IPS DF 4.7 (cell line): ENCODE data around the gene ABCD3.
"Not testable (repeated sequence)": the region's sequence is repeated elsewhere in the genome, so short reads cannot be mapped to it uniquely, and the experiment has no call there.

ENCODE experiments used
- DNase-seq: peaks from one replicate; pipeline ENCODE4 v3.0.0-alpha.2; 2013; ENCODE audit warnings: low spot score; ENCODE audit errors: extremely low read depth

Gene ABCD3

DNA sequence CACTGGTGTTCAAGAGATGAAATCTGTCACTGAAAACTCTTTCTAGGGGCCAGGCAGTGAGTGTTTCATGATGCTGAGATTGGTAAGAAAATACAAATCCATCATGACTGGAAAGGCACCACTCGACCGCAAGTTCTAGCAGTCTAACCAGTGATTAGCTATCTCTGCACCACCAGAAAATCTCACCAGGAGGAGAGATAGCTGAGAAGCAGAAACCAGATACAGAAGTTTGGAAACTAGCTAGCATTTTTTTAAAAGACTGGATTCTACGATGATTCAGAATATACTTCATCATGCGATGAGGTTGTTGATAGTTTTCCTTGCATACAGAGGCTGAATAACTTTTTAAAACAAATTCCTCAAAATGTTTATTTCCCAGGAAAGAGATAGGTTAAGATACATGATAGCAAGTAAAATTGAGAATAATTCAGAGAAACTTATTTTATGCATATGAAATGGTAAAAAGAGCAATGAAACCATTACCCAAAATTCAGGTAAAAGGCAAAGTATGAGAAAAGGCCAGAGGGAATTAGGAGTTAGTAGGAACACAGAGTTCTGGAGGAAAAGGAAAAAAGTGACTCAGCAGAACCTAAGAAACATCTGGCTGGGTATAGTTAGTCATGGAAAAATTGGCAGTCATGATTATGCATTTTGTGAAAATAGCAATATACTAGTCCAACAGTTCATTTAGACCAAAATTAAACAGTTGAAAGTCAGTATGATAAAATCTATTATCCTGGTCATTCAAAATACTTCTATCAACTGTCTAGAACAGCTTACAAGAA, 126.7 kb downstream of the ABCD3 start:
- no peak for DNase-seq

DNA sequence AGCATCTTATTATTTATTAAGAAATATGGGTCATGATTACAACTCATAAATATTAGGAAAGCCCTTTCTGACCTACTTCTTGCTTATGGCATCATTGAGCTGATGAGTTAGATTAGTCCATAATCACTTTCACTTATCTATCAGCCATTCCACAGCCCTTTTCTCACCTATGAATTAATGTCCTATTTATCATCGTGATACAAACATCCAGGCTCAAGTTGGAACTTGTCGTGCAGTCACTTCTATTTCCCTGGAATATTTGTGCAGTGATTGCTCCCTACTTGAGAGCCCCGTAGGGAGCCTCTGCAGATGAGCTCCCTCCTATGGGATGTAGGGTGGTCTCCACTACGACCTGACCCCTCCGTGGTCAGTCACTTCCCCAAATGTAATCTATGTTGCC, 131.5 kb downstream of the ABCD3 start:
- DNase-seq = no peak

DNA sequence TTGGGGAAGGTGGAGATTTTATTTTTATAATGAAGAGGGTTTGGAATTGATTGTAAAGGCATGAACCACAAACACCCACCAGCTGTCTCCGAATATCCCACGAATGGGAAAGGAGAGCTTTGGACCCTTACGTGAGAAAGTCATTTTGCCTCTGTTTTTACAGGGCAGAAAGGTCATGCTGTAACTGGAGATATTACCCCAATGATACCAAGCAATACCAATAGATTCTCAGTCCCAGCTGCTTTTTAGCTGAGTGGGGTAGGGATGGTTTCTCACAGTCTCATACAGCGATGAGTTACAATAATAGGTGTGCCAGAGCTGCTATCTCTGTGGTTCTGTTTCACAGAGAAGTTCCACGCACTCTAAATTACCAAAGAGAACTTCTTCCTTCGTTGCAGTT, 132.2 kb downstream of the ABCD3 start:
- DNase-seq = no peak

DNA sequence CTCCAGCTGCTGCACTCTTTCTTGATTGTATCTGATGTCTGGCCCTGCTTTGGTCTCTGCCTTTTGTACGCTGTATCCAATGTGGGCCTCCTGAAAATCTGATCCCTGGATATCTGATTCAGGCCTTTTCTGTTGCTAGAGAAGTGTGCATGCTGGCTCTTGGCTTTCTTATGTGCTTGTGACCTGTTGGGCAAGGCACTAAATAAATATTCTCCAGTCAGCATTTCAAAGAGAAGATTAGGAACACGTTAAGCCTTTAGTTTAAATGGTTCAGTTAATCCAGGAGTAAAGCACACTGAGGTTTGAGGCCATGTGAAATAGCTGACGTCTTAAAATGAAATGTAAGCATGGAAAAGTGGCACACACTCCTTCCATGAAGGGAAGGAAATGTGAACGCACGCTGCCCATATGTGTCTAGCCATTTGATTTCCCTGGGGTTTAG, 132.6 kb downstream of the ABCD3 start:
- DNase-seq = no peak

DNA sequence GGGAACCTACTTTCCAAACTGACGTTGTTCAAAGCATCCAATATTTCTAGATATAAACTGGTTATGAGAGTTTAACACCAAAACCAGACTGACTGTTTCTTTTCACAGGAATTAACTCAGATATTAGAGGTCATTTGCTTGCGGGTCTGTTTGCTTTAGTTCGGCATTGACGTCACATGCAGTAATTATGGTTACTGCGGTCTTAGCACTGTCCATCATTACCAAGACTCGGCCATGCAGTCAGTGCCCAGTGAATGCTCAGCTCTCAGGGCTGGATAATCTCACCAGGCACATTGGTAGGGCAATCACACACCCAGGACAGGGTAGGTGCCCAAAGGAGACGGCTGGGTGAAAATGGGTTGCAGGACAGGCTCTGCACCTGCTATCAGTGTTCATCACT, 133.3 kb downstream of the ABCD3 start:
- DNase-seq = no peak

DNA sequence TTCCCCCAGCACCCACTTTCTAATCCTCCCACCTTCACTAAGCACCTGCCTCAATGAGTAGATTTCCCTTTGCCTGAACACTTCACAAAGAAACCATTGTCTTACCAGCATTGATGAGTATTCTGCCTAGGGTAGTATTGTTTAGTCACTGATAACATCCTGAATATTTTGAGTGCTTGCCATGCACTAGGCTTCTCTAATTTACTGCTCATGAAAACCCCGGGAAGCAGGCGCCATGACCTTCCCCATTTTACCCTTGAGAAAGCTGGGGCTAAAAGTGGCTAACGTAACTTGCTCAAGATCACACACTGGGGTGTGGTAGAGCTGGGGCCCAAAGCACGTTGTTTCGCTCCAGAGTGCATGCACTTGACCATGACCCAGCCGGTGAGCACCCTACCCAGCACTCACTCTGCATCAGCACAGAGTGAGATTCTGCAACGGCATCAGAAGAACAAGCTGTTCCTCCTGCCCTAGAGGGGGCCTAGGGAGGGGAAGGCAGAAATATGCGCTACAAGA, 133.9 kb downstream of the ABCD3 start:
- DNase-seq = no peak

DNA sequence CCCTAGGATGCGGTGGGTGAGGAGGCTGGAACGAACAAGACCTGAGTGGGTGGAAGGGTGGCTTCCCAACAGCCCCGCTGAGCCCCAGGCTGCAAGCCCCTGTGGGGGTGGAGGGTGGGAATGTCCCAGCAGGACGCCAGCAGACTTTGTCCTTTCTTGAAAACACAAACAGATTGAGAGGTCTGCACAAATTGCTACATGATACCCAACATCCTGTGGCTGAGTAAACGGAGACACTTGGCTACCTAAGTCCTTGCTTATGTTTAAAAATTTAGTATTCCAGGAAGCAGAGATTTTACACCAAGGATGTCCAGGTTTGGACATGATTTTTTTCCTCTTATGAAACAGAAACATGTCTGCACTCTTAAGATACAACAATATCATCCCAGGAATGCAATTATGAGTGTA, 135.1 kb downstream of the ABCD3 start:
- no peak for DNase-seq

DNA sequence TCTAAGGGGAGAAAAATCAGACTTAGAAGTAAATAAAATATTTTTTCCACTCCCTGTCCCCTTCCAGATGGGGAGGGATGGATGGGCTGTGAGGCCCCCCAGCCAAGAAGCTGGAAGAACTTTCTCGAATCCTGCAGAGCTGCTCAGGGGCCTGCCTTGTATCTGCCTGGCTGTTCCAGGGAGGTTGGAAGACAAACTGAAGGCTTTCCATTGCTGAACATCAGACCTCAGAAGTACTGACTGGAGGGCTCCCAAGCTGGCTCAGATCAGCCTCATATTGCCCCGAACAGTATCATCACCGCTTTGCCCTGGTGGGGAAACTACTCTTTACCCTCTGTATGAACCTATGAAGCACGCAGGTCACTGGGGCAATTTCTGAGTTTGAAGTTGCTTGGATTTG, 135.7 kb downstream of the ABCD3 start:
- no peak for DNase-seq

DNA sequence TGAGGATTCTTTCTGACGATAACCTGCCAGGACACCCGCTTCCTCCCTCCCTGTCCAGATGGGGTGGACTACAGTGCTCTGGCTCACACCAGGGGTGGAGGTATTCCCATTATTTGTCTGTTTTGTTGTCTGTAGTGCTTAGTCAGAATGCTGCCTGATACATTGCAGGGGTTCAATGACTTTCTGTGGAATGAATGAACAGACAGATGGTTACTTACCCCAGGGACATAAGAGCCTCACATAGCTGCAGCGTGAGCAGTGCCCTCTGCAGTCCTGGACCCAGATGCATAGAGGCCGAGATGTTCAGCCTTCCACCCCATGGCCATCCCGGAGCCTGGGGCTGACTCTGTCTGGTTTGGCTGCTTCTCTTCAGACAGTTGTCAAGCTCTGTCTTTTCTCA, 136.4 kb downstream of the ABCD3 start:
- DNase-seq = no peak

DNA sequence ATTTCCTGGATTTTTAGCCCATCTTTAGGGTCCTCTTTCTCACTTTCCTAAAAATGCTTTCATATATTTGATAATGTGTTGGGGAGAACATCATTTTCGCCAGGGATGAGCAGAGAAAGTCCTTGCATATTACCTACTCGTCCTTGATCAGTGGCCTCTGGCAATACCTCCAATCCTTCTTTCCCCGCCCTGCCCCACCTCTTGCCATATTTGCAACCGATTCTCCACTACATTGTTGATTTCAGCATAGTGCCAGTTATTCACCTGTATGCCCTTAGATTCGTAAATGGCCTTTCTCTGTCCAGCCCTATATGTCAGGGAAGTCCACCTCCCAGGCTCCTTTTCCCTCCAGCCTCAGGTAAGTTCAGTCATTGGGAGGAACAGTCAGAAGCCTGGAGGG, 136.9 kb downstream of the ABCD3 start:
- no peak for DNase-seq

DNA sequence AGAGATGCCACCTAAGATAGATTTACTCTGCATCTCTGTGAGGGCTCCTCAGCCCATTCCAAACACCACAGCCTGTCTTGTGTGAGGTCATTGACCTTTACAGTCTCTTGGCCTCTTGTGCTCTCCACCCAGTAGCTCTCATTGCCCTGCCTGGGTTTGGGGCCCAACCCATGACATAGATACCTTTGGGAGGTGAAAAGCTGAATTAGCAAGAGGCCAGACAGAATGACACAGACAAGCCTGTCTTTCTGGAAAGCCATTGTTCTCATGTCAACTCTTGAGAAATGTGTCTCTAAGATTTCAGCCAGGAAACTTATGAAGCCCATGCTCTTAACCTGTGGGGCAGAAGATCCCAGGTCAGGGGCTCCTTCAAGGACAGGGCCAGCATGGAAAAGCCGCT, 141.7 kb downstream of the ABCD3 start:
- no peak for DNase-seq

DNA sequence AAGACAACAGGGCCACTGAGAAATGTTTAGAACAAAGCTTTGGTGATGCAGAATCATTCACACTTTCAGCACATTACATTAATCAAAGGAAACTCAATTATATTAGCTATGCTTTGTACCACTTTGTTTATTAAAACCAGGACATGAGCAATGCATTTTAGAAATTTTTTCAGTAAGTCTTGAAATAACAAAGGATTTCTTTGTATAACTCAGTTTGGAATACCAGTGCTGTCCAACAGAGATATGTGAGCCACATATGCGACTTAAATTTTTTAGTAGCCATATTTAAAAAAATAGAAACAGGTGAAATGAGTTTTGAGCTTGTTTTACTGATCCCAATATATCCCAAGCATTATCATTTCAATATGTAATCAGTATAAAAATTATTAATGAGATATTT, 142.1 kb downstream of the ABCD3 start:
- DNase-seq = no peak

DNA sequence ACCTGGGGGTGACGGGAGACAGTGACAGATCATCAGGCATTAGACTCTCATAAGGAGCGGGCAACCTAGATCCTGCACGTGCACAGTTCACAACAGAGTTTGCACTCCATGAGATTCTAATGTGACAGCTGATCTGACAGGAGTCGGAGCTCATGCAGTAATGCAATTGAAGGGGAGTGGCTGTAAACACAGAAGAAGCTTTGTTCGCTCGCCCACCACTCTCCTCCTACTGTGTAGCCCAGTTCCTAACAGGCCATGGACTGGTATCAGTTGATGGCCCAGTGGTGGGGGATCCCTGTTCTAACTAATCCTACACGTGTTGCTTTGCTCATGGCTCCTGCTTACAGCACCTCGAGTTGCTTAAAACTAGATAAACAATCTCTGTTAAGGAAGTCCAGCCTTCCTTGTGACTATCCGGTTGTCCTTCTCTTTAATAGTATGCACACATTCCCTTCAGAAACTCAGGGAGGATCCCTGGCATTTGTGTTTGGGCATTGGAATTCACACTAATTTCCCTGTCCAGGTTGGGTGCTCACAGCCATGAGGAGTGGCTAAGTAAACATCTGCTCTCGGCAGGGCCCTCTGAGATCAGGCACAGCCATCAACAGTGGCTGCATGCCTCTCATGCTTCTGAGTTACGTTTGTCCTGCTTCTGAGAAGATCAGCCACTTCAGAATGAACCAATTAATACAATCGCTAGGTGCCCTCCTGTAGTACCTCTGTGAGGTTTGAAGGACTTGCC, 144.5 kb downstream of the ABCD3 start:
- DNase-seq = no peak

DNA sequence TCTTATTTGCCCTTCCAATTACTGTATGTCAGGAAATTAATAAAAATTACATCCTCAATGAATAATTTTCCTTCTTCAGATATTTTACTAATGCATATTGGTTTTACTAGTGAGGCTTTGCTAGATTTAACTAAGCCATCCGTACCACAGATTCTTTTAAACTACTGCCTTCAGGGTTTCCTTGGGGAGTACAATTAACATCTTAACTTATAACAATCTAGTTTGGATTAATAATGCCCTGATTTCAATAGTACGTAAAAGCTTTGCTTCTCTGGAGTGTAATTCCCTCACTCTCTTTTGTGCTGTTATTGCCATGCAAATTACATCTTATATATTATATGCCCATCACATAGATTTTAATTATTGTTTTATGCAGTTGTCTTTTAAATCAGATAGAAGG, 147.7 kb downstream of the ABCD3 start:
- DNase-seq = no peak

DNA sequence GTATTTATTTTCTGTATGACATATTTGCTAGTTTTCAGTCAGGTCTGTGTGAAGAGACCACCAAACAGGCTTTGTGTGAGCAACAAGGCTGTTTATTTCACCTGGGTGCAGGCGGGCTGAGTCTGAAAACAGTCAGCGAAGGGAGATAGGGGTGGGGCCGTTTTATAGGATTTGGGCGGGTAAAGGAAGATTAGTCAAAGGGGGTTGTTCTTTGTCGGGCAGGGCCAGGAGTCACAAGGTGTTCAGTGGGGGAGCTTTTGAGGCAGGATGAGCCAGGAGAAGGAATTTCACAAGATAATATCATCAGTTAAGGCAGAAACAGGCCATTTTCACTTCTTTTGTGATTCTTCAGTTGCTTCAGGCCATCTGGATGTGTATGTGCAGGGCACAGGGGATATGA, 148.2 kb downstream of the ABCD3 start:
- not testable (repeated sequence) for DNase-seq

DNA sequence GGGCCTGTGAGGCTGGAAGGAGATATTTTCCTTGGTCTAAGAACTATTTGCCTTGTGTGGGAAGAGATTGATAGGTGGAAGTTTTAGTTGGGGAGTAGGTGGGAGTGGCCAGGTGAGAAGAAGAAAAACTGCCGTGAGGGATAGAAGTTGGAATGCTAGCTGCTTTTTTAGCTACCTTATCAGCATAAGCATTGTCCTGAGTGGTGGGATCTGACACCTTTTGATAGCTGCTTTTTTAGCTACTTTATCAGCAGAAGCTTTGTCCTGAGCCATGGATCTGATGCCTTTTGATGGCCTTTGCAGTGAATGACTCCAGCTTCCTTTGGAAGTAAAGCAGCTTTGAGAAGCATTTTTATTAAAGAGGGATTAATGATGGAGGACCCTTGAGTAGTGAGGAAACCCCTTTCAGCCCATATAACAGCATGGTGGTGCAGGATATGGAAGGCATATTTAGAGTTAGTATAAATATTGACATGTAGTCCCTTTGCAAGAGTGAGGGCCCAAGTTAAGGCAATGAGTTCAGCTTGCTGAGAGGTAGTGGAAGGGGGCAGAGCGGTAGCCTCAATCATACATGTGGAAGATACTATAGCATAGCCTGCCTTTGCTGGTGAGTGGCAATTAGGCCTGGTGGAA, 149.9 kb downstream of the ABCD3 start:
- DNase-seq = not testable (repeated sequence)
